ENCODE measurements around the gene USF1.

- no peak for TF ChIP-seq CTCF (IDR thresholded peaks at IDR 0.05)
- TF ChIP-seq EZH2 (IDR thresholded peaks at IDR 0.05): no peak
- no peak for TF ChIP-seq EZH2phosphoT487 (IDR thresholded peaks at IDR 0.05)
These were observed 2.0 kb upstream of the USF1 start for GRCh38 chr1:161047436-161048420.

Measured in neural progenitor cell (in vitro differentiated cells).